RPMI7951 (cell line): ENCODE data around the gene ACOT7. TPM values are rescaled to one million over a fixed set of nuclear protein-coding genes. Genes with fewer than 3 reads are reported as not detected.

Experiments
- DNase-seq: peaks from one replicate; pipeline ENCODE4 v3.0.0-alpha.2; 2012; ENCODE audit warnings: low read depth
- total RNA-seq: library from RNA; depleted of rRNA; stranded (reverse); fragments of >200 nt; shearing (Covaris generic); gene quantifications from 2 replicates; pipeline ENCODE4 v1.2.3, GENCODE V29; 2014

ACOT7 gene
- total RNA-seq, 1 experiment from 2014 or later, result 142 TPM

GRCh38 chr1:6251681-6252373 lies 141.7 kb downstream of the ACOT7 start:
- DNase-seq, result no peak

GRCh38 chr1:6251233-6251632 lies 142.3 kb downstream of the ACOT7 start:
- no peak for DNase-seq

GRCh38 chr1:6249739-6250689 lies 143.6 kb downstream of the ACOT7 start:
- no peak for DNase-seq

- no peak for DNase-seq
Observed at GRCh38 chr1:6248932-6249738, 144.4 kb downstream of the ACOT7 start.

GRCh38 chr1:6248161-6248776 lies 145.3 kb downstream of the ACOT7 start:
- DNase-seq, result no peak

GRCh38 chr1:6247651-6248050 lies 145.9 kb downstream of the ACOT7 start:
- DNase-seq, result no peak

GRCh38 chr1:6246497-6247467 lies 146.8 kb downstream of the ACOT7 start:
- DNase-seq, result peak; percentile 70

GRCh38 chr1:6245869-6246496 lies 147.6 kb downstream of the ACOT7 start:
- no peak for DNase-seq

- DNase-seq, result peak; percentile 73
Observed at GRCh38 chr1:6245086-6245868, 148.3 kb downstream of the ACOT7 start.

- DNase-seq, result no peak
Observed at GRCh38 chr1:6244401-6245049, 149.0 kb downstream of the ACOT7 start.

GRCh38 chr1:6243993-6244392 lies 149.6 kb downstream of the ACOT7 start, which contains the start of gene HES3:
Gene HES3, plus strand, starts transcription at chr1:6244179. Its CDS starts 187 bp downstream, at chr1:6244366.
- no peak for DNase-seq

- no peak for DNase-seq
Observed at GRCh38 chr1:6243053-6243834, 150.3 kb downstream of the ACOT7 start.

- DNase-seq, result no peak
Observed at GRCh38 chr1:6241887-6242740, 151.5 kb downstream of the ACOT7 start.

GRCh38 chr1:6241107-6241886 lies 152.3 kb downstream of the ACOT7 start:
- DNase-seq, result no peak

- DNase-seq, result peak; percentile 71
Observed at GRCh38 chr1:6239950-6240768, 153.4 kb downstream of the ACOT7 start.
